Gastrocnemius medialis (tissue), 4 donors: ENCODE measurements around the gene LINGO3. TPM values are rescaled to one million over a fixed set of nuclear protein-coding genes. Genes with fewer than 3 reads are reported as not detected.
A peak's percentile ranks its signal among the peaks of the same experiment; 100 is the strongest.

Source experiments
- ATAC-seq, 2 donors: fragments of 150-250 bp; one replicate each; pipeline ENCODE4 v1.9.1; 2016
- DNase-seq, 2 donors: peaks; one replicate each; pipeline ENCODE4 v3.0.0-alpha.2; 2019
- H3K27ac ChIP-seq, 4 donors: fragments of 200-600 bp; sonication (generic); 1 replicate in 1 of 4; 2 replicates in 3 of 4; pipeline ENCODE4 v1.5.1; 2016 to 2018; ENCODE audit warnings: mild to moderate bottlenecking in 2 of 4, moderate library complexity in 1 of 4
- H3K27me3 ChIP-seq, 3 donors: fragments of 200-600 bp; sonication (generic) in 2 of 3; 1 replicate in 1 of 3; 2 replicates in 2 of 3; pipeline versions ENCODE4 v1.5.1 to v1.6.0; 2016 to 2019; ENCODE audit warnings: mild to moderate bottlenecking in 1 of 3, moderate library complexity in 1 of 3
- H3K36me3 ChIP-seq, 2 donors: fragments of 200-600 bp; sonication (generic) in 1 of 2; one replicate each; pipeline ENCODE4 v1.5.1; 2017 to 2018
- H3K4me1 ChIP-seq, 2 donors: fragments of 200-600 bp; sonication (generic) in 1 of 2; one replicate each; pipeline ENCODE4 v1.5.1; 2016 to 2017; ENCODE audit warnings: mild to moderate bottlenecking in 2 of 2
- H3K4me3 ChIP-seq, 4 donors: fragments of 200-600 bp; sonication (generic) in 3 of 4; 1 replicate in 1 of 4; 2 replicates in 3 of 4; pipeline ENCODE4 v1.5.1; 2016 to 2019; ENCODE audit warnings: mild to moderate bottlenecking in 2 of 4
- H3K9me3 ChIP-seq, 3 donors: fragments of 200-600 bp; sonication (generic) in 2 of 3; 1 replicate in 1 of 3; 2 replicates in 2 of 3; pipeline ENCODE4 v1.5.1; 2016 to 2019
- POLR2A ChIP-seq, 2 donors: fragments of 450-650 bp; IDR thresholded peaks; one replicate each; pipeline ENCODE4 v1.6.1; 2017; ENCODE audit warnings: antibody characterized with exemption in 2 of 2, mild to moderate bottlenecking in 2 of 2, moderate library complexity in 2 of 2
- in situ Hi-C, 4 donors: fragments of 200-750 bp; cut with MboI; loops; one replicate each; pipeline versions ENCODE4 v1.15.0 to v1.8.0; 2017; ENCODE audit warnings: low sequenced_read_pairs in 4 of 4
- intact Hi-C: fragments of 100-400 bp; cut with DNase I; formaldehyde crosslinking; loops from one replicate; pipeline ENCODE4 v1.15.1; 2023; ENCODE audit warnings: low total_unique reads
- total RNA-seq, 4 donors: library from RNA; depleted of rRNA; stranded (reverse); fragments of >200 nt; gene quantifications; one replicate each; pipeline versions ENCODE4 v1.1.0 to v1.2.3, GENCODE V29; 2016
- TF ChIP-seq, protein P1 (sequence below), 5 experiments: fragments of 450-650 bp in 3 of 5; fragments of 200-600 bp in 2 of 5; sonication (generic) in 2 of 5; IDR thresholded peaks in 4 of 5; conservative IDR thresholded peaks in 1 of 5; 1 replicate in 4 of 5; 2 replicates in 1 of 5; pipeline ENCODE4 v1.5.1; 2016 to 2019; ENCODE audit warnings: antibody characterized with exemption in 5 of 5, mild to moderate bottlenecking in 3 of 5, moderate library complexity in 3 of 5

Gene LINGO3
- total RNA-seq, 4 donors from 2014 or later: not detected

- intact Hi-C loops (no loop called here), in situ Hi-C loops (loop anchor here (25.0 kb wide), 1 partner anchor 100 kb away; no protein-coding TSS in a partner anchor)
- no peak for TF ChIP-seq POLR2A (IDR thresholded peaks at IDR 0.05)
- TF ChIP-seq, protein P1, sequence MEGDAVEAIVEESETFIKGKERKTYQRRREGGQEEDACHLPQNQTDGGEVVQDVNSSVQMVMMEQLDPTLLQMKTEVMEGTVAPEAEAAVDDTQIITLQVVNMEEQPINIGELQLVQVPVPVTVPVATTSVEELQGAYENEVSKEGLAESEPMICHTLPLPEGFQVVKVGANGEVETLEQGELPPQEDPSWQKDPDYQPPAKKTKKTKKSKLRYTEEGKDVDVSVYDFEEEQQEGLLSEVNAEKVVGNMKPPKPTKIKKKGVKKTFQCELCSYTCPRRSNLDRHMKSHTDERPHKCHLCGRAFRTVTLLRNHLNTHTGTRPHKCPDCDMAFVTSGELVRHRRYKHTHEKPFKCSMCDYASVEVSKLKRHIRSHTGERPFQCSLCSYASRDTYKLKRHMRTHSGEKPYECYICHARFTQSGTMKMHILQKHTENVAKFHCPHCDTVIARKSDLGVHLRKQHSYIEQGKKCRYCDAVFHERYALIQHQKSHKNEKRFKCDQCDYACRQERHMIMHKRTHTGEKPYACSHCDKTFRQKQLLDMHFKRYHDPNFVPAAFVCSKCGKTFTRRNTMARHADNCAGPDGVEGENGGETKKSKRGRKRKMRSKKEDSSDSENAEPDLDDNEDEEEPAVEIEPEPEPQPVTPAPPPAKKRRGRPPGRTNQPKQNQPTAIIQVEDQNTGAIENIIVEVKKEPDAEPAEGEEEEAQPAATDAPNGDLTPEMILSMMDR (IDR thresholded peaks at IDR 0.05 in 4 of 5, conservative IDR thresholded peaks at IDR 0.05 in 1 of 5): no peak
- no peak for ATAC-seq
- H3K27ac ChIP-seq: no peak overlapping the region
- no peak overlapping the region for H3K4me3 ChIP-seq
- peaks cover 43 to 55% (median 48%) of the 10 kb centered on the region in 3 donors for H3K27me3 ChIP-seq
- no peaks in the 10 kb centered on the region for H3K36me3 ChIP-seq
- no peaks in the 10 kb centered on the region for H3K9me3 ChIP-seq
- no peak for DNase-seq
- H3K4me1 ChIP-seq: peaks cover 2 to 22% of the 10 kb centered on the region in 2 donors
Observed at GRCh38 chr19:2287585-2288337, 20.2 kb downstream of the LINGO3 start.

DNA sequence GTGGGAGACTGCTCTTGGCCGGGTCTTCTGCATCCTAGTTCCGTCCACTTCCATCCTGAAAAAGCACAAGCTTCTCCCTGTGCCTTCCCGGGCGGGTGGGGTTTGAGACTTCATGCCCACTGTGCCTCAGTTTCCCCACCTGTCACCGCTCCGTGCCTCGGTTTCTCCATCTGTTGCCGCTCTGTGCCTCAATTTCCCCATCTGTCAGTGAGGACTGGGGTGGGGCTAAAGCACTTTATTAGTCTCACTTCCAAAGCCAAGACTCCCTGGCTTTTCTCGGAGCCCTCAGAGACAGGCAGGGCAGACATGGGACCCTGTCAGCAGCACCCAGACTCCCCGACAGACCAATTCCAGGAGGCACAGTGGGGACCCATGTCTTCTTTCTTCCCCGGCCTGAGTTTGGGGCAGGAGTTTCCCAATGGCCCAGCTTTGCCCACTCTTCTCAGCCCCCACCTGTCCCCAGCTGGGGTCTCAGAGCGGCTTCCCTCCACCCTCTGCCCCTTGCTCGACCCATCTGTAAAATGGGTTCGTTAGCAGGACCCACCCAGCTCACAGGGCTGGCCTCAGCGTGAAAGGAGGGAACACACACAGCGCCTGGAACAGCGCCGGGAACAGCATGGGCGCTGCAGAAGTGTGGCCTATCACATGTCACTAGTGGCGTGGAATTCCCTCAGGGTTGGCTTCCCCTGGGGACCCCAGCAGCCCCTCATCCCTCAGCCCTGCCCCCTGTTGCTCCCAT lies 21.4 kb downstream of the LINGO3 start:
- peaks cover 2 to 31% of the 10 kb centered on the region in 2 donors for H3K4me1 ChIP-seq
- in situ Hi-C loops: loop anchor here (25.0 kb wide), 1 partner anchor 101 kb away; no protein-coding TSS in a partner anchor

DNA sequence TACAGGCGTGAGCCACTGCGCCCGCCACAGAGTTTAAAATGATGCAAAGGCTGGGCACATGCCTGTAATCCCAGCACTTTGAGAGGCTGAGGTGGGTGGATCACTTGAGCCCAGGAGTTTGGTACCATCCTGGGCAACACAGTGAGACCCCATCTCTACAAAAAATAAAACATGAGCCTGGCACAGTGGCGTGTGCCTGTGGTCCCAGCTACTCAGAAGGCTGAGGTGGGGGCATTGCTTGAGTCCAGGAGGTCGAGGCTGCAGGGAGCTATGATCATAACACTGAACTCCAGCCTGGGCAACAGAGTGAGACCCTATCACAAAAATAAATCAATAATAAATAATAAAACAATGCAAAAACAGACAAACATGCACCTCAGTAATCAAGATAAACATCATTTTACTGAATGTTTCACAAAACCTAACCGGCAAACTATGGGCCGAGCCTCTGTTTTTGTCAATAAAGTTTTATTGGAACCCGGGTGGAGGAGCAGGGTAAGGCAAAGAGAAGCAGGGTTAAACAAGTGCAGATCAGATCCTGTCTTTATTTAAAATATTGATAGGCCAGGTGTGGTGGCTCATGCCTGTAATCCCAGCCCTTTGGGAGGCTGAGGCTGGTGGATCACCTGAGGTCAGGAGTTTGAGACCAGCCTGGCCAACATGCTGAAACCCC lies 24.0 kb downstream of the LINGO3 start:
- Histone ChIP-seq H3K27ac (no peak overlapping the region), H3K36me3 (no peaks in the 10 kb centered on the region), H3K9me3 (no peaks in the 10 kb centered on the region), H3K4me3 (no peak overlapping the region), H3K4me1 (peaks cover 0 to 12% of the 10 kb centered on the region in 2 donors), H3K27me3 (peaks cover 5 to 17% (median 15%) of the 10 kb centered on the region in 3 donors)
- DNase-seq (no peak), ATAC-seq (no peak)
- intact Hi-C loops: no loop called here
- in situ Hi-C loops: loop anchor here (25.0 kb wide), 1 partner anchor 103 kb away; no protein-coding TSS in a partner anchor
- TF ChIP-seq, protein P1 (IDR thresholded peaks at IDR 0.05 in 4 of 5, conservative IDR thresholded peaks at IDR 0.05 in 1 of 5): no peak
- no peak for TF ChIP-seq POLR2A (IDR thresholded peaks at IDR 0.05)

More for the DNA sequence above, 21.4 kb downstream of the LINGO3 start:
- no peak overlapping the region for H3K27ac ChIP-seq
- H3K27me3 ChIP-seq: peaks cover 31 to 43% (median 39%) of the 10 kb centered on the region in 3 donors
- TF ChIP-seq, protein P1 (IDR thresholded peaks at IDR 0.05 in 4 of 5, conservative IDR thresholded peaks at IDR 0.05 in 1 of 5): no peak
- TF ChIP-seq POLR2A (IDR thresholded peaks at IDR 0.05): no peak
- intact Hi-C loops: no loop called here
- no peaks in the 10 kb centered on the region for H3K36me3 ChIP-seq
- no peak for DNase-seq
- no peak for ATAC-seq
- no peak overlapping the region for H3K4me3 ChIP-seq
- H3K9me3 ChIP-seq: no peaks in the 10 kb centered on the region

DNA sequence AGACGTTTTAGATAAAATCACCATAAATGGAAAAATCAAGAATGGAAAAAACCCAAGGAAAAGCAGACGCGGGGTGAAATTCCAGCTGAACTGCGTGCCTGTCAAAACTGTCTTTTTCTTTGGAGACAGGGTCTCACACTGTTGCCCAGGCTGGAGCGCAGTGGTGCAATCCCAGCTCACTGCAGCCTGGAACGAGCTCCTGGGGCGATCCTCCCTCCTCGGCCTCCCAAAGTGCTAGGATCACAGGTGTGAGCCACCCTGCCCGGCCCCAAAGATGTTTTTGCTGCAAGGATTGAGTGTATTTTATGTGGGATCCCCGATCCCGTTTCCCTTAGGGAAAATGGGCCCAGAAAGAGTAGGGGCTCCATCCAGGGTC lies 25.1 kb downstream of the LINGO3 start:
- Histone ChIP-seq H3K27ac (no peak overlapping the region), H3K36me3 (no peaks in the 10 kb centered on the region), H3K27me3 (peaks cover 3 to 9% (median 4%) of the 10 kb centered on the region in 3 donors), H3K4me3 (peak overlapping the region in 2 of 4 donors; percentile 41 to 43), H3K4me1 (peaks cover 0 to 12% of the 10 kb centered on the region in 2 donors), H3K9me3 (no peaks in the 10 kb centered on the region)
- TF ChIP-seq, protein P1 (IDR thresholded peaks at IDR 0.05 in 4 of 5, conservative IDR thresholded peaks at IDR 0.05 in 1 of 5): no peak
- no peak for TF ChIP-seq POLR2A (IDR thresholded peaks at IDR 0.05)
- intact Hi-C loops: no loop called here
- ATAC-seq (no peak), DNase-seq (no peak)
- in situ Hi-C loops: loop anchor here (25.0 kb wide), 1 partner anchor 104 kb away; no protein-coding TSS in a partner anchor
